HG02798 (cell line): ENCODE data around the gene BTBD7.

Source experiments
- ATAC-seq: cut with Tn5 transposase; IDR thresholded peaks from one replicate; pipeline ENCODE4 v1.9.1; 2021; ENCODE audit warnings: mild to moderate bottlenecking; ENCODE audit not compliant: unreplicated experiment, poor library complexity

BTBD7 gene

GRCh38 chr14:93331002-93331727, 1.7 kb downstream of the BTBD7 start:
- no peak for ATAC-seq

GRCh38 chr14:93330609-93331000, 2.2 kb downstream of the BTBD7 start:
- ATAC-seq, result no peak

- ATAC-seq, result no peak
These were observed 2.7 kb downstream of the BTBD7 start for GRCh38 chr14:93329965-93330608.

GRCh38 chr14:93328546-93328945, 4.3 kb downstream of the BTBD7 start:
- no peak for ATAC-seq

GRCh38 chr14:93326196-93326595, 6.6 kb downstream of the BTBD7 start:
- no peak for ATAC-seq

- no peak for ATAC-seq
These were observed 9.1 kb downstream of the BTBD7 start for GRCh38 chr14:93323600-93324174.

- ATAC-seq, result no peak
These were observed 9.8 kb downstream of the BTBD7 start for GRCh38 chr14:93322929-93323599.

GRCh38 chr14:93320489-93320888, 12.3 kb downstream of the BTBD7 start:
- no peak for ATAC-seq

GRCh38 chr14:93319958-93320357, 12.9 kb downstream of the BTBD7 start:
- ATAC-seq, result no peak

- no peak for ATAC-seq
These were observed 13.3 kb downstream of the BTBD7 start for GRCh38 chr14:93319494-93319893.

GRCh38 chr14:93318927-93319326, 13.9 kb downstream of the BTBD7 start:
- no peak for ATAC-seq

- ATAC-seq, result no peak
These were observed 14.7 kb downstream of the BTBD7 start for GRCh38 chr14:93317875-93318807.

- ATAC-seq, result no peak
These were observed 15.5 kb downstream of the BTBD7 start for GRCh38 chr14:93317210-93317874.

- no peak for ATAC-seq
These were observed 16.1 kb downstream of the BTBD7 start for GRCh38 chr14:93316716-93317115.

- no peak for ATAC-seq
These were observed 17.3 kb downstream of the BTBD7 start for GRCh38 chr14:93315575-93315974.

- no peak for ATAC-seq
These were observed 21.8 kb downstream of the BTBD7 start for GRCh38 chr14:93311082-93311481.

GRCh38 chr14:93309427-93309966, 23.3 kb downstream of the BTBD7 start:
- no peak for ATAC-seq

- ATAC-seq, result no peak
These were observed 24.0 kb downstream of the BTBD7 start for GRCh38 chr14:93308686-93309345.

GRCh38 chr14:93306812-93307211, 26.0 kb downstream of the BTBD7 start:
- ATAC-seq, result no peak
